Measurements from ENCODE around the gene PPARGC1A.

The PPARGC1A gene

DNA sequence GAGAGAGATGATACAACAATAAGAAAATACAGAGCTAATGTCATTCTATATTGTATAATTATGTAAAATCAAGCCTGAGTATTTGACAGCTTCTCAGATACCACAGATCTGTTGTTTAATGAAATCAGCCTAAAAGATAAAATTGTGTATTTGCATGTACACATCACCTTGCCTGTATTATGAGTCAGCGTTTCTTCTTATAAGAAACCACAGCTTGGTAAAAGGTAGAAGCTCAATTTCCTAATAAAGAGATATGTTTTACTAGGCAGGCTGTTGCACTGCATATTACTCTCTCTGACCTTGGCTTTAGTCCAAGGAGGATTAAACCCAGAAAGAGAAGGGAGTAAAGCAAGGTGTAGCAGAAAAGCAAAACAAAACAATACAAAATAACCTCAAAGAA is 121.3 kb downstream of the PPARGC1A start:
- no peak for DNase-seq

DNA sequence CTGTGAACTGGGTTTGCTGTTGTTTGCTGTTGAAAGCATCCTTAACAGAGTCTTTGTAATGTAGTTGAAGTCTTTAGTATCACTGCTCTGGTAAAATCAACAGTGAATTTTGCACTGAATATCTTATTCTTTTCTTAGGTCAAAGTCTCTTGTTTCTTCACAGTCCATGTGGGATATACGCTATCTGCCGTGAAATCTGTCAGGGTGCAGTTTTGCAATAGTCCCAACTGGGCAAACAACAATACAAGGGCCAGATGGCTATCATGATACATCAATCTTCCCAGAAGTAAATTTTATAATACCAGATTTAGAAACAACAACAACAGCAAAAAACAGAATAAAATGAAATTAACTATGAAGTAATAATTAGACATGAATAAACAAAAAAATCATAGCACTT is 123.5 kb downstream of the PPARGC1A start:
- no peak for DNase-seq

DNA sequence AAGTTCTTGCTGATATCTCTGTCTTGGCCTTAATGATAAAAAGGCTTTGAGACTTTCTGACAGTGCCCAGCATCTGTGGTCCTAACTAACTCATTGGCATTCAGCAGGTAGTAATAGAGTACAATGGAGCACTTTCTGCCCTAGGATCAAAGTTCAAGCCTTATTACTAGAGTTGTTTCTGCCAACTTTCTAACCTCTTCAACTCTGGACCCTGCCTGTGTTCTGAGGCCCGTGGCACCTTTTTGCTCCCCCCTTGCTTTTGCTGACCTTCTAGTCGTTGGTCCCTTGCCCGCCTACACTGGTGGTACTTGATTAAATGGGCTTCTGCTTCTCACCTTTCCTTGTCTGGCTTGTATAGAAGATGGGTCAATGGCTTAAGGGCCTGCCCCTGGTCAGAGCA is 126.3 kb downstream of the PPARGC1A start:
- no peak for DNase-seq

DNA sequence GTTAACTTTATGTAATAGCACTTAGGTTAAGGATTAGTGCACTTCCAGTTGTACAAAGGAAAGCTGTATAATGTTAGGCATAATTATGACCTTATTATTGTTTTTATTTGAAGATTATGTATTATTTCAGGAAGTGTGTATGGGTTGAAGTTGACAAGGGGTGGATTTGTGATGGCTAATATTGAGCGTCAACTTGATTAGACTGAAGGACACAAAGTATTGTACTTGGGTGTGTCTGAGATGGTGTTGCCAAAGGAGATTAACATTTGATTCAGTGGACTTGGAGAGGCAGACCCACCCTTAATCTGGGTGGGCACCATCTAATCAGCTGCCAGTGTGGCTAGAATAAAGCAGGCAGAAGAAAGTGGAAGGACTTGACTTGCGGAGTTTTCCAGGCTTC is 127.3 kb downstream of the PPARGC1A start:
- DNase-seq, result no peak

DNA sequence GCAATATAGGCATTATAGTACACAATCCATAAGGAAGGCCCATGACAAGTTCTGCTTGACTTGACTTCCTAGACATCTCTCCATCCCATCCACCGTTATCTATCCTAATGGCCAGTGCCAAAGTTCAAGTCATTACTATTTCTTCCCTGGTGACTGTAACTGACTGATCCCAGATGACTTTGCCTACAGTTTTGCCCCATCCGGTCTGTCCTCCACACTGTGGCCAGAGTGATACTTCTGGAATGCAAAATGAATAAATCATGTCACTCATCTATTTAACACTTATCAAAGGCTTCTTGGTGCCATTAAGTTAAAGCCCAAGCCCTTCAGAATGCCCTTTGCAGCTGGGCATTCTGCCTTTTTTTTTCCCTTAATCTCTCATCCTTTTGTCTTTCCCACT is 130.8 kb downstream of the PPARGC1A start:
- no peak for DNase-seq

DNA sequence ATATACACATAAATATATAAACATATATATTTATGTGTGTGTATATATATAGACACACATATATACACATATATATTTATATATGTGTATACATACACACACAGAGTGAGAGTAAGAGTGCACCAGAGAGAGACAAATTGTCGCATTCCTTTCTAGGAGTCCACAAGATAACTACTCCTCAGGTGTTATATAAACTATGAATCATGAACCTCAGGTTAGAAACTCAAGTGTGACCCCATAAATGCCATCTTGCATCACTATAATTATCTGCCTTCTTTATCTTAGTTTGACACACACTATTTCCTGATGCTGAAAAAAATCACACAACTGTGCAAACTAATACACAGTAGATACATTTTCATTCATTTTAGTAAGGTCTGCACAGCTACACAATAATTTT is 135.2 kb downstream of the PPARGC1A start:
- DNase-seq, result no peak

DNA sequence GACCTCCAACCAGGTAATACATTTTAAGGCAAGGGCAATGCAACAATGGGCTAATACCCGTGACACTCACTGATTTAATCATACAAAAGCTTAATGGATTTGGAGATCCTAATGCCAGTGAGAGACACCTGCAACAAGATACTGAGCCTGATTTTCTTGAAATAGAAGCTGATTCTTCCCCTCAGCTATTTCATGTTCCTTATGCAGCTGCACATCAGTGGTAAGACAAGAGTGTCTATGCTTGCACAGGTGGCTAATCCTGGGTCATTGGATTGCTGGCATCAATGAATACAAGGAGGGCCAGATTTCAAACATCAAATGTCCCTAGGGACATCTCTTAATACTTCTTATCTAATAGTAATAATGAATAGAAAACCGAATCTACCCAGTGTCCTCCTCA is 139.7 kb downstream of the PPARGC1A start:
- no peak for DNase-seq

DNA sequence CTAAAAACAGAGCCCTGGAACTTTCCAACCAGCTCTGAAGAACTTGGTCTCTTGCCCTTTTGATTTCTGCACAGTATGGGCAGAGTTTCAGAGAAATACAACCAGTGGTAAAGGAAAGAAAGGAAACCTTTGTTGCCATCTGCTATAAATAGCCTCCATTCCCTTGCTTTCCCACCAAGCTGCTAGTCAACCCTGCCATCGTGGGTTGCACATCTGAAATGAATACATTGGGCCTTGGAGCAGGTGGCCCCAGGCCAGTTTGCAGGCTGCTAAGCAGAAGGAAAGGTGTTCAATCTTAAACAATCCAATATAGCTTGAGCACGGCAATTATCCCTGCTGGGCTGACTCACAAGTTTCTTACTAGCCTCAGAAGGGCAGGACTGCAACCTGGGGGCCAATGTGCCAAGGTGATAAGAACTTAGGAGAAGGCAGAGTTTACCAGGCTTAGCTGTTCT is 142.5 kb downstream of the PPARGC1A start:
- DNase-seq, result no peak

DNA sequence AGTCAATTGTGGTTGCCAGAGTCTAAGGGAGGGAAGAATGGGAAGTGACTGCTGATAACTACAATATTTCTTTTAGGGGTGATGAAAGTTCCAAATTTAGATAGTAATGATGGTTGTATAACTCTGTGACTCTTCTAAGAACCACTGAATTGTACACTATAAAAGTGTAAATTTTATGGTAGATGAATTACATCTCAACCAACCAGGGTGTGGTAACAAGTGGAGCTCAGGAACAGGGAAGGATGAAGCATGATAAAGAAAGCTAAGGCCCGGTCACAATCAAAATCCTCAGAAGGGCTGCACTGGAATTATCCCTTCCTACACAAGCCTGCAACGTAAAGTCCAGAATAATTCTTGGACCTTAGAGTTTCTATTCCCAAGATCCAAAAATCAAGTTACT is 143.2 kb downstream of the PPARGC1A start:
- no peak for DNase-seq

DNA sequence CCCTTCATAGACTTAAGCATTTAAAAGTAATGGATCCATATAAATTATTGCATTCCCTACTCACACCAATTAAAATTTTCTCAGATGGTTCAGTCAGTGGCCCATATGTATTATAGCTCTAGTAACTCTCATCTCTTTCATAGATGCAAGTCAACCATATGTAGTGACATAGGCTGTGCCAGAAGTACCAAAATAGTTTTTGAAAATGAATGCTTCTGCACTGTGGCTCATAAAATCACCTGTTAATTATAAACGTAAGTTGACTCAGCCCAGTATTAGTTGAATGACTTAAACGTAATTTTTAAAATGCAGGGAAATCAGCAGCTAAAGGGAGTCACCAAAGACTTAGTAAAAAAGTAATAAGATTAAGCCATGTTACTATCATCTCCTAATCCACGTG is 143.8 kb downstream of the PPARGC1A start:
- no peak for DNase-seq

DNA sequence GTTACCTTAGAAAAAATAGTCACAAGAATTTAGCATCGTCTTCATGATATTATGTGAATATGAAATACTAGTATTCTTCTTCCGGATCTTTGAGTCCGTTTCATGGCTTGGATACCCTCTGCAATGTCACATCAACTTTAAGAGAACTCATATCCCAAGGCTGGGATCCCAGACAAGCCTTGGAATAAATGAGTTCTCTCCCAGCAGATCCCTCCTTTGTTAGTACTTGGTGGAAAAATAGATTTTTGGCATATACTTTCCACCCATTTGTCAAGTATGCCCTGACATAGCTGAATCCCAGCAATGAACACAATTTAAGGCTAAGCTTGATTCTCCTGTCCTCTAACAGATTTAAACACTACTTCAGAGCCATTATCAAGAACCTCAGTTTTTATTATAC is 144.5 kb downstream of the PPARGC1A start:
- no peak for DNase-seq
